Muscle layer of colon (tissue), 2 donors: Measurements from ENCODE around the gene PPP2R5B.

ENCODE experiments used
- H3K27ac ChIP-seq: one replicate; pipeline ENCODE4 v1.7.0; 2013; ENCODE audit warnings: low read depth, mild to moderate bottlenecking, low read length, moderate library complexity
- H3K27me3 ChIP-seq, 2 donors: one replicate each; pipeline ENCODE4 v1.7.0; 2013; ENCODE audit warnings: low read length in 2 of 2, mild to moderate bottlenecking in 2 of 2; ENCODE audit not compliant: insufficient read depth in 2 of 2, control insufficient read depth in 1 of 2
- H3K36me3 ChIP-seq: one replicate; pipeline ENCODE4 v1.7.0; 2013; ENCODE audit warnings: mild to moderate bottlenecking, low read length; ENCODE audit not compliant: insufficient read depth
- H3K4me1 ChIP-seq: one replicate; pipeline ENCODE4 v1.7.0; 2013; ENCODE audit warnings: mild to moderate bottlenecking, low read length; ENCODE audit not compliant: insufficient read depth
- H3K4me3 ChIP-seq, 2 donors: one replicate each; pipeline ENCODE4 v1.7.0; 2013; ENCODE audit warnings: low read length in 2 of 2, low read depth in 1 of 2, mild to moderate bottlenecking in 1 of 2, moderate library complexity in 1 of 2
- H3K9ac ChIP-seq: one replicate; pipeline ENCODE4 v1.7.0; 2013; ENCODE audit warnings: low read length
- H3K9me3 ChIP-seq: one replicate; pipeline ENCODE4 v1.7.0; 2013; ENCODE audit warnings: mild to moderate bottlenecking, low read length
- donor health status: abdominal sarcoma.
- donor health status: Adenocarcinoma of cecum.

PPP2R5B gene

DNA sequence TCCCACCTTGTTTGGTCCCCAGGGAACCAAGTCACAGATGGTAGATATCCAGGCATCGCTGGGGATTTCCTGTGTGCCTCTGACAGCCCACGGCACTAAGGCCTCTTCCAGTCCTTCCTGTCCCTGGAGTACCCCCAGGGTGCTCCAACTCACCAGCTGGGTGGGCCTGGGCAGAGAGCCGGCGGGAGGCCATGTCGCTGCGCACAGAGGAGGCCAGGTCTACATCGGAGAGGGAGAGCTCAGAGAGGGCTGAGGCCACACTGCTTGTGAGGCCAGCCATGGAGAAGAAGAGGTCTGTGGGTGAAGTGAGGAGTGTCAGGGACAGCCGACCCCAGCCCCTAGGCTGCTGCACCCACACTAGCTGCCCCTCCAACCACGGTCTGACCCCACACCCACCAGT is 12.8 kb upstream of the PPP2R5B start:
- no peak overlapping the region for H3K4me3 ChIP-seq
- no peaks in the 10 kb centered on the region for H3K27me3 ChIP-seq
- peaks cover 15% of the 10 kb centered on the region for H3K4me1 ChIP-seq
- peaks cover 74% of the 10 kb centered on the region for H3K36me3 ChIP-seq
- H3K9ac ChIP-seq = no peak overlapping the region
- H3K9me3 ChIP-seq = no peaks in the 10 kb centered on the region
- no peak overlapping the region for H3K27ac ChIP-seq

DNA sequence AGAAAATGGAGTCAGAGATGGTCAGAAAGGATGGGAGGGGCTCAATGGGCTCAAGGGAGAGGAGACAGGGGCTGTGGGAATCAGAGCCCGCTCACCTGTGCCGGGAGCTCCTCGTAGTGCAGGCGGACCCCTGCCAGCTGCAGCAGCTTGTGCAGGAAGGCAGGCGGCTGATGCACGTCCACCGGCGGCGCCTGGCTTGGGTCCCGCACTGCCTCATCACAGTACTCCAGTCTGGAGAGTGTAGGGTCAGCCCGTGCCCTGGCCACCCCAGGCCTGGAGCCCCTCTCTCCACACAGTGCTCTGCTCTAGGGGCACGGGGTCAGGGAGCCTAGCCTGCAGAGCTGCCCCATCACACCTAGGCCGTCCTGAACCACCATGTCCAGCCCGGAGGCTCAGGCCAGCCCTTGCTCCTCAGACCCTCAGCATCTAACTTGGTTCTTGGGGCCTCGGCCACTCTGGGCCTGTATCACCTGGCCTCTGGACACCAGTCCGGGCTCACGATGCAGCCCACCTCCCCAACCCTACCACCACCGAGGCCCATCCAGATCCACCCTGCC is 11.2 kb upstream of the PPP2R5B start:
- no peak overlapping the region for H3K4me3 ChIP-seq
- no peak overlapping the region for H3K27ac ChIP-seq
- H3K9ac ChIP-seq = no peak overlapping the region
- peaks cover 23% of the 10 kb centered on the region for H3K4me1 ChIP-seq
- no peaks in the 10 kb centered on the region for H3K9me3 ChIP-seq
- H3K36me3 ChIP-seq = peaks cover 58% of the 10 kb centered on the region
- no peaks in the 10 kb centered on the region for H3K27me3 ChIP-seq

DNA sequence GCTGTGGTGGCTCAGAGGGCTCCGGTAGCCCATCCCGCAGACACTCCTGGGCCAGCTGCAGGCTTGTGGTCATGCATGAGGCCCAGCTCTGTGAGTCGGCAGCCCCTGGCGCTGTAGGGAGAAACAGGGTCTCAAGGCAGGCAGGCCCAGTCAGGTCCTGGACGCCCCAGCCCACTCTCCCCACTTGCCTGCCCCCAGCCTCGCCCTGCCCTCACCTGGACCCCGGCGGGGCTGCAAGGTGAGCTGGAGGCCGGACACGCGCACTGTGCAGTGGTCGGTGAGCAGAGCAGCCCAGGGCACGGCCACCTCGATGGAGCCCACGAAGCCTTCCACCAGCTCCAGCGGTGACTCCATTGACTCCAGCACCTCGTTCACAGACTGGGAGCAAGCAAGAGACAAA is 10.4 kb upstream of the PPP2R5B start:
- H3K4me3 ChIP-seq = no peak overlapping the region
- peaks cover 51% of the 10 kb centered on the region for H3K36me3 ChIP-seq
- H3K4me1 ChIP-seq = peaks cover 27% of the 10 kb centered on the region
- H3K9me3 ChIP-seq = no peaks in the 10 kb centered on the region
- H3K9ac ChIP-seq = no peak overlapping the region
- no peak overlapping the region for H3K27ac ChIP-seq
- H3K27me3 ChIP-seq = no peaks in the 10 kb centered on the region

DNA sequence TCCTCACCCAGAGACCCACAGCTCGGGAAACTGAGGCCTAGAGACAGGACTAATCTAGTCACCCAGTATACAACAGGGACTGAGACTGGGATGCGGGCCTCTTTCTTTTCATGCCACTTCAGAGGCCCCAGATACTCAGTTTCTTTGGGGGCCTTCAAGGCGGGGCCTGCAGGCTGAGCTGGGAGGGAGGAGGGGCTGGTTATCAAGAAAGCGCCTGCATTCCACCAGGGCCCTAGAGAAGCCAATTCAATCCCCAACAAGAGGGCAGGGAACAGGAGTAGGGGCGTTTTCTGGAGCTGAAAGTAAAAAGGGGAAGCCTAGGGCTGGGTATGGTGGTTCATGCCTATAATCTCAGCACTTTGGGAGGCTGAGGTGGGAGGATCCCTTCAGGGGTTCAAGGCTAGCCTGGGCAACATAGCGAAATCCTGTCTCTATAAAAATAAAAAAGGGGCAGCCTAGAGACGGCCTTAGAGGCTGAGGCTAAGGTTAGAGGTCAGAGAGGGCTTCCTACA is 9.1 kb upstream of the PPP2R5B start:
- Histone ChIP-seq H3K9ac (no peak overlapping the region), H3K4me1 (peaks cover 27% of the 10 kb centered on the region), H3K27ac (no peak overlapping the region), H3K27me3 (no peaks in the 10 kb centered on the region), H3K4me3 (peak overlapping the region in 1 of 2 donors; percentile 98), H3K9me3 (no peaks in the 10 kb centered on the region), H3K36me3 (peaks cover 38% of the 10 kb centered on the region)

DNA sequence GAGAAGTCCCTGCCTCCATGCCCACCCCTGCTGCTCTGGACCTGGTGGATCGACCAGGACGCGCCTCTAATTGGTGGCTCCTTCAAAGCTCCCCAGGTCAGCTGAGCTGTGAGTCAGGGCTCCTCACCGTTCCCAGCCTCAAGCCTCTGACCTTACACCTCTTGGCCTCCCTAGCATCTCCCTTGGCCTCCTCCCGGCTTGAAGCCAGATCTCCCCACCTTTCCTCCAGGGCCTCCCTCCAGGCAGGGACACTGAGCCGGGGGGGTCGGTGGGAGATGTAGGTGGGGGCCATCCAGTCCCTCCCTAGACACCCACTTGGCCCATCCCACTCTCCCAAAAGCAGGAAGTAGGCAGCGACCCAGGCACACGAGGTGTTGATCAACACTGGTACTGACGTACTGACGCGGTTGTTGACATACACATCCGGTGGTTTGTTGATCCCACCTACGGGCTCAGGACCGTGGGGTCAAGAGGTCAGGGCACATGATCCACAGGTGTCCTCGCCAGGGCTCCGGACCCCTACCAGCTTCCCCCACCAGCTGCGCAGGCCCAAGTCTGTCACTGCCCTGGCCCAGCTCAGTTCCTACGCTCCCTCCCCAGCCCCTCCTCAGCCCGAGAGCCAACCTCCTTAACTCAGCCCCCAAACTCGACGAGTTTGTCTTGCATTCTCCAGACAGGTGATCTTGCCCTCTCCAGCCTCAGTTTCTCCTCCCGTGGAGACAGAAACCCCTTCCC is 8.3 kb upstream of the PPP2R5B start:
- no peaks in the 10 kb centered on the region for H3K9me3 ChIP-seq
- H3K4me3 ChIP-seq = peak overlapping the region; percentile 92 to 98
- H3K27me3 ChIP-seq = no peaks in the 10 kb centered on the region
- H3K4me1 ChIP-seq = peaks cover 27% of the 10 kb centered on the region
- H3K27ac ChIP-seq = peak overlapping the region; percentile 71
- peaks cover 30% of the 10 kb centered on the region for H3K36me3 ChIP-seq
- peak overlapping the region; percentile 95 for H3K9ac ChIP-seq

DNA sequence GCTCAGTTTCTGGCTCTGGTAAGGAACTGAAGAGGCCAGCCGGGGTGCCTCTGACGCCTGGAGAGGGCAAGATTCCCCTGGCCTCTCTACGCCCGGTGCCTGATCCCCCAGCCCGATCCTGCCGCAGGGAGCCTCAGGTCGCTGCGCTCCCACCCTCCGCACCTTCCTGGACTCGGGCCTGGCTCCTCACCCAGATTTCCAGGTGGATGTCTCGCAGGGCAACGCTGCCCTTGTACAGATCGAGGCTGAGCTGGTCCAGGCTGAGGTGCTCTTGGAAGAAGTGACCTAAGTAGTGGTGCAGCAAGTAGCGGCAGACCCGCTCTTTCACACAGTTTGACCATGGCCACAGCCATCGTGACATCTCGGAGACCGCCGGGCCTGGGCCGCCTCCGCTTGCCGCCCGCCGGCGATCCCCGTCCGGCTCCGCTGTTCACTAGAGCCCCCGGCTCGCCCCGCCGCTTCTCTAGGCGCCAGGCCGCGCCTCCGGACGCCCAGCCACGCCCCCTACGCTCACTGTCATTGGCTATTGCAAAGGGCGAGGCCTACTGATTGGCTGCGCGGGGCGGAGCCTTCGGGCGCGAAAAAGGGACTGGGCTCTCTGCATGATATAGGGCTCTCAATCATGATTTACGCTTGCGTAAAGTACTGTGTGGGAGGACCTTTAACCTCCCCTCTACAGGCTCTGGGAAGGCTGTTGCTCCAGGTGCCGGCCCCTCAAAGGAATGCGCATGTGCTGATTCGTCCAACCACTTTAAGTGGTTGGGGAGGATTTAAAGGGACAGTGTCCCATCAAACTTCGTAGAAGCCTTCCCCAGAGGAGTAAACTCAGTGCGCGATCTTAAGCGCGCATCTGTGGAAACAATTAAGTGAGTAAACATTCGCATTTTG is 7.5 kb upstream of the PPP2R5B start, which contains the start of gene ATG2A:
Gene ATG2A (minus strand): TSS at position 435 of the 888 bp plus-strand sequence. CDS start 74 bp downstream, at position 361.
- H3K36me3 ChIP-seq = peaks cover 24% of the 10 kb centered on the region

DNA sequence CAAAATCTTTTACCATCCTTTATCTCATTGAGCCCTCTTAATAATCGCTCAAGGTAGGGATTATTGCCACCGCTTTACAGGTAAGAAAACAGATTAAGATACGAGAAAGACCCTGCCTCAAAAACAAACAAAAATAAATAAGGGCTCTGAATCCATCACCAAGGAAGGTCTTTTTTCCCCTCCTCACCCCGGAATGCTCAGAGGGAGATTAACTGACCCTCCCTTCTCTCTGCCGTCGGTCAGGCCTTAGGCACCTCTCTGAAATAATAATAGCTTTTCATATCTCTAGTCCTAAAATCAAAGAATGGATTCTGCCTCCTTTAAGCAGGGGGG is 6.9 kb upstream of the PPP2R5B start:
- Histone ChIP-seq H3K27ac (peak overlapping the region; percentile 73), H3K9me3 (no peaks in the 10 kb centered on the region), H3K36me3 (peaks cover 18% of the 10 kb centered on the region), H3K4me3 (peak overlapping the region; percentile 31 to 81), H3K4me1 (peaks cover 27% of the 10 kb centered on the region), H3K27me3 (no peaks in the 10 kb centered on the region), H3K9ac (peak overlapping the region; percentile 83)

More for the DNA sequence above, 7.5 kb upstream of the PPP2R5B start, which contains the start of gene ATG2A:
- Histone ChIP-seq H3K27me3 (no peaks in the 10 kb centered on the region), H3K4me3 (peak within 1 kb of the TSS; percentile 92 to 98), H3K27ac (peak within 1 kb of the TSS; percentile 73), H3K4me1 (peaks cover 27% of the 10 kb centered on the region), H3K9me3 (no peaks in the 10 kb centered on the region), H3K9ac (peak within 1 kb of the TSS; percentile 95)

DNA sequence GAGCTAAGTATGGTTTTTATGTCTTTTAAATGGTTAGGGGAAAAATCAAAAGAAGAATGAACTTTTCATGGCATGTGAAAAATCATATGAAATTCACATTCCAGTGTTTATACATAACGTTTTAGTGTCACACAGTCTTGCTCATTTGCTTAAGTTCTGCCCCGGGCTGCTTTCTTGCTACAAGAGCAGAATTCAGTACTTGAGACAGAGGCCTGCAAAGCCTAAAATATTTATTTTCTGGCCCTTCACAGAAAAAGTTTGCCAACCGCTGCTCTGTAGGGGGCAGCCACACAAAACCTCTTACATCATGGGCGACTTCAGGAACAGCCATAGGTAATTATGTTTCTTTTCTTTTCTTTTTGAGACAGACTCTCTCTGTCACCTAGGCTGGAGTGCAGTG is 6.5 kb upstream of the PPP2R5B start:
- Histone ChIP-seq H3K36me3 (peaks cover 14% of the 10 kb centered on the region), H3K4me1 (peaks cover 27% of the 10 kb centered on the region), H3K9me3 (no peaks in the 10 kb centered on the region), H3K27ac (peak overlapping the region; percentile 73), H3K4me3 (peak overlapping the region; percentile 31 to 81), H3K27me3 (no peaks in the 10 kb centered on the region), H3K9ac (peak overlapping the region; percentile 83)

DNA sequence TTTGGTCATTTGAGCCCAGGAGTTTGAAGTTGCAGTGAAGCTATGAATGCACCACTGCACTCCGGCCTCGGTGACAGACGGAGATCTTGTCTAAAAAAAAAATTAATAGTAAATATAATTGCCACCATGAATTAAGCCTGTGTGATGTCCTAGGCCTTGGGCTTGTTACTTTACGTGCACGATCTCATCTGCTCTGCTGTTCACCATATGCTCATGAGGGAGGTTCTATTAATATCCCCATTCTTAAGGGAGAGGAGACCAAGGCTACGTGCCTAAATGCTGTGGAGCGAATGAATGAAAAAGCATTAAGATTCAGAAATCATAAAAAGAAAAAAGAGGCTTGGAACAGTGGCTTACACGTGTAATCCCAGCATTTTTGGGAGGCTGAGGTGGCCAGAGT is 4.9 kb upstream of the PPP2R5B start:
- H3K9me3 ChIP-seq = no peaks in the 10 kb centered on the region
- H3K9ac ChIP-seq = no peak overlapping the region
- no peaks in the 10 kb centered on the region for H3K36me3 ChIP-seq
- no peak overlapping the region for H3K4me3 ChIP-seq
- H3K4me1 ChIP-seq = peaks cover 33% of the 10 kb centered on the region
- H3K27ac ChIP-seq = no peak overlapping the region
- no peaks in the 10 kb centered on the region for H3K27me3 ChIP-seq

DNA sequence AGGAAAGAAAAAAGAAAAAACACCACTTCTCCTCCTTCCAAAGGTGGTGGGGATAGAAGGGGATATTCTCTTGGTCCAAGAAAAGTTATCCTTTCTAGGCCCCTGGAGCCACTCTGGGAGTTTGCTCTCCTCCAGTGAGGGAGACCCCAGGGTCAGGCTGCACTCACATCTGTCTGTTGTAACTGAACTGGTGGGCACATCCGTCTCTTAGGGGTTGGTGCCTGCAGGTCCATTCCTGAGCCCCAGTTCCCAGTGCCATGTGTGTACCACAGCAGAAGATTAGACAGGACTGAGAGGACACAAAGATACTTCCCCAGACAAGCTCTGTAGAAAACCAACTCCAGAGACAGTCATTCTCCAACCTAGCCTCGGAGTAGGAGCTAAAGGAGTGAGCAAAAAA is 4.4 kb upstream of the PPP2R5B start:
- no peak overlapping the region for H3K4me3 ChIP-seq
- H3K9ac ChIP-seq = no peak overlapping the region
- H3K36me3 ChIP-seq = no peaks in the 10 kb centered on the region
- no peak overlapping the region for H3K27ac ChIP-seq
- peaks cover 32% of the 10 kb centered on the region for H3K4me1 ChIP-seq
- no peaks in the 10 kb centered on the region for H3K9me3 ChIP-seq
- H3K27me3 ChIP-seq = no peaks in the 10 kb centered on the region

DNA sequence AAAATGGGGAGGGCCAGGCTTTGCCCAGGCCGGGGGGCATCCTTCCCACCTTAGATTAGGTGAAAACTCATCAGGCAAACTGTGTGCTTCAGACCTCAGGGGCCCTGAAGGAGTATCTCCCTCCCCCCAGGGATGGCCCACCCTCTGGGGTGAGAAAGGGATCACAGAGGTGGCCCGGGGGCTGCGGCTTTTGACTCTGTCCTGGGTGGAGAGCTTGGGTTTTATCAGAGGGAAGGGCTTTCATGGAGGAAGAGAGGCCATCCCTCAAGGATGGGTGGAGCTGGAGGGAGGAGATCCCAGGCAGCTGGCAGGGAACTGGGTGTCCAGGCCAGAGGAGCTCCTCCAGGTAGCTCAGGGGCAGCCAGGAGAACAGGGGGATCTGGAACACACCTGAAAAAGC is 3.1 kb upstream of the PPP2R5B start:
- Histone ChIP-seq H3K4me3 (no peak overlapping the region), H3K36me3 (no peaks in the 10 kb centered on the region), H3K27me3 (no peaks in the 10 kb centered on the region), H3K9ac (no peak overlapping the region), H3K4me1 (peaks cover 32% of the 10 kb centered on the region), H3K27ac (no peak overlapping the region), H3K9me3 (no peaks in the 10 kb centered on the region)
